NCI-H146 (cell line): ENCODE data around the gene KRTAP4-7.
"Not testable (repeated sequence)": the region's sequence is repeated elsewhere in the genome, so short reads cannot be mapped to it uniquely, and the experiment has no call there.

Experiments
- DNase-seq: peaks from one replicate; lab custom pipeline; 2025; lab: John Stamatoyannopoulos, UW

Gene KRTAP4-7

DNA sequence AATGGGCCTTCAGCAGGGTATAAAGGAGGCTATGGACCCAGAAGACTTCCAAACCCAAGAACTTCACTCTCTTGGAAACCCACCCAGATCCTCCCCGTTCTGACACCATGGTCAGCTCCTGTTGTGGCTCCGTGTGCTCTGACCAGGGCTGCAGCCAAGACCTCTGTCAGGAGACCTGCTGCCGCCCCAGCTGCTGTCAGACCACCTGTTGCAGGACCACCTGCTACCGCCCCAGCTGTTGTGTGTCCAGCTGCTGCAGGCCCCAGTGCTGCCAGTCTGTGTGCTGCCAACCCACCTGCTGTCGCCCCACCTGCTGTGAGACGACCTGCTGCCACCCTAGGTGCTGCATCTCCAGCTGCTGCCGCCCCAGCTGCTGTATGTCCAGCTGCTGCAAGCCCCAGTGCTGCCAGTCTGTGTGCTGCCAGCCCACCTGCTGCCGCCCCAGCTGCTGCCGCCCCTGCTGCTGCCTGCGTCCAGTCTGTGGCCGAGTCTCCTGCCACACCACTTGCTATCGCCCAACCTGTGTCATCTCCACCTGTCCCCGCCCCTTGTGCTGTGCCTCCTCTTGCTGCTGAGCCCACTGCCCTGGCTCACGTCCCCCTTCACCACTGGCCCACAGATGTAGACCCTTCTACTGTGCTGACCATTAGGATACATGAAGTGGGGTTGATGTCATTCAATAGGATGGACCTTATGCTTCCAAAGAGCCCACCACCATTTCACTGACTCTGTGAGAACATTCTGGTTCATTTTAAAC, at the start of gene KRTAP4-7:
Gene KRTAP4-7, plus strand, starts transcription at position 51 of the 757 bp plus-strand sequence. Its CDS starts 57 bp downstream, at position 108.
- not testable (repeated sequence) for DNase-seq

GRCh38 chr17:41034346-41034935, 49.5 kb upstream of the KRTAP4-7 start, which contains the start of gene KRTAP1-3:
Gene KRTAP1-3 (minus strand): TSS chr17:41034874. CDS start chr17:41034821, 53 bp downstream.
- peak; percentile 91 for DNase-seq

DNA sequence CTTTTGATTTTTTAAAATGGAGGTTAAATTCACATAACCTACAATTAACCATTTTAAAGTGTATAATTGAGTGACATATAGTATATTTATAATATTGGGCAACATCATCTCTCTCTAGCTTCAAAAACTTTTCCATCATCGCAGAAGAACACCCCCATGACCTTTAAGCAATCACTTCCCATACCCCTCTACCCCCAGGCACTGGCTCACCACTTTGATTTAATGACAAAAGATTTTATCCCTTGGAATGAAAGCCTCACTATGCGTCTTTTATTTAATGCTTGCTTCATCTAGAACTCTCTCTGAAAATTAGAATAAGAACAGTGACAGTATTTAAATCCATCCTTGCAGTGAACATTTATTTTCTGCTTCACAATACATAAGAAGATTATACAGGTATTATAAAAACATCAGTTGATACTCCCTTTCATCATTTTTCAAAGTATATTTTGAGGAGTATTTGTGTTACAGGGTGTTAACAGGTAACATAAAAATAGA, 46.0 kb upstream of the KRTAP4-7 start:
- no peak for DNase-seq

DNA sequence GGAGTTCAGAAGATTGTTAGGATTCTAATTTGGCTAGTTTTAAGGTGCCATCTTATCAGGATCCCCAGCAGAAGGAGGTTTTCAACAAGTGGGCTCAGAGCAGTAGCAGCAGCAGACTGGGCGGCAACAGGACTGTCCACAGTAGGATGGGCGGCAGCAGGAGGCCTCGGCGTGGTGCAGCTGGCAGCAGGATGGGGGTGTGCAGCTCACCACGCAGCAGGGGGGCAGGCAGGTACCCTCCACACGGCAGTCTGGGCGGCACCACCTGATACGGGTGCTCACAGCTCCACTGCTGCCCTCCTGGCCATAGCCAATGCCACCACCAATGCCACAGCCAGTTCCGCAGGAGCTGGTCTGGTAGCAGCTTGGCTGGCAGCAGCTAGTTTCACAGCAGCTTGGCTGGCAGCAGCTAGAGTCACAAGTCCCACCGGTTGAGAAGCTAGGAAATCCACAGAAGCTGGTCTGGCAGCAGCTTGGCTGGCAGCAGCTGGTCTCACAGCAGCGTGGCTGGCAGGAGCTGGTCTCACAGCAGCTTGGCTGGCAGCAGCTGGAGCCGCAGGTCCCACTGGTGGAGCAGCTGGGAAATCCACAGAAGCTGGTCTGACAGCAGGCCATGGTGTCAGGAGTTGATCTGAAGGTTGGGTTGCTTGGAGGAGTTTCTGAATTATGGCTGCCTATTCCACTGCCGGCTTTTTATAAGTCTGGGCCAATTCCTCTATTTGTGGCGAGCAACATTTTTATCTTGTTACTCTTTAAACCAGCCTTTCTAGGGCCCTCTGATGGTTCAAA, 43.0 kb upstream of the KRTAP4-7 start, which contains the start of gene KRTAP1-1:
Gene KRTAP1-1, minus strand, starts transcription at position 668 of the 789 bp plus-strand sequence. Its CDS starts 53 bp downstream, at position 615.
- DNase-seq: peak; percentile 60

DNA sequence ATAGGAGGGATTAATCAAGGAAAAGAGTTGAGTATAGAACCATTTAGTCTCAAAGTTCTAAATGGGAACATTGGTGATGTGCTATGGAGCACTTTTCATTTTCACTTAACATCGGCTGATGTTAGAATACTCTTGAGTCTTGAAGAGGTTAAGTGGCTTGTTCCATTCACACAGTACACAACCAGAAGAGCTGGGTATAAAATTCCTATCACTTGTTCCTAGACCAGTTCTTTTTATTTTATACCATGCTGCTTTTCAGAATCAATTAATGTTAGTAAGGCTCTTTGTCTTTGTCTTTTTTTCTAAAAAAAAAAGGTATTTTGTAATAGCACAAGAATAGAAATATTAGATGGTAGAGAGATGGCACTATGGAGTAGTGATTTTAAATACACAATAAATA, 41.0 kb upstream of the KRTAP4-7 start:
- DNase-seq: no peak

- DNase-seq: peak; percentile 47
These were observed 37.0 kb upstream of the KRTAP4-7 start, which contains the start of gene KRTAP2-1 for GRCh38 chr17:41046735-41047465. Gene KRTAP2-1 (minus strand): TSS chr17:41047316. CDS start chr17:41047267, 49 bp downstream.

GRCh38 chr17:41048441-41048840, 35.5 kb upstream of the KRTAP4-7 start:
- DNase-seq: no peak

GRCh38 chr17:41049110-41049509, 34.8 kb upstream of the KRTAP4-7 start:
- no peak for DNase-seq

DNA sequence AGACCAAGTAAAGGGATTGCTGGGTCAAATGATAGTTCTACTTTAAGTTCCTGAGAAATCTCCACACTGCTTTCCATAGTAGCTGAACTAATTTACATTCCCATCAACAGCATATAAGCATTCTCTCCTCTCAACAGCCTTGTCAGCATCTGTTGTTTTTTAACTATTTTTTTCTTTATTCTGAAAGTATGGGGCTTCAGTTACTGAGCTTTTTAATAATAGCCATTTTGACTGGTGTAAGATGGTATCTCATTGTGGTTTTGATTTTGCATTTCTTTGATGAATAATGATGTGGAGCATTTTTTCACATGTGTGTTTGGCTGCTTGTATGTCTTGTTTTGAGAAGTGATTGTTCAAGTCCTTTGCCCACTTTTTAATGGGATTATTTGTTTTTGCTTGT, 31.4 kb upstream of the KRTAP4-7 start:
- no peak for DNase-seq

GRCh38 chr17:41054025-41054424, 29.9 kb upstream of the KRTAP4-7 start:
- DNase-seq: no peak

- not testable (repeated sequence) for DNase-seq
These were observed 29.4 kb upstream of the KRTAP4-7 start for GRCh38 chr17:41054556-41054955.

GRCh38 chr17:41055130-41055529, 28.8 kb upstream of the KRTAP4-7 start, which contains the start of gene KRTAP2-2:
Gene KRTAP2-2 (minus strand): TSS chr17:41055230. CDS start chr17:41055211, 19 bp downstream.
- DNase-seq: not testable (repeated sequence)

GRCh38 chr17:41057547-41057946, 26.4 kb upstream of the KRTAP4-7 start:
- no peak for DNase-seq

DNA sequence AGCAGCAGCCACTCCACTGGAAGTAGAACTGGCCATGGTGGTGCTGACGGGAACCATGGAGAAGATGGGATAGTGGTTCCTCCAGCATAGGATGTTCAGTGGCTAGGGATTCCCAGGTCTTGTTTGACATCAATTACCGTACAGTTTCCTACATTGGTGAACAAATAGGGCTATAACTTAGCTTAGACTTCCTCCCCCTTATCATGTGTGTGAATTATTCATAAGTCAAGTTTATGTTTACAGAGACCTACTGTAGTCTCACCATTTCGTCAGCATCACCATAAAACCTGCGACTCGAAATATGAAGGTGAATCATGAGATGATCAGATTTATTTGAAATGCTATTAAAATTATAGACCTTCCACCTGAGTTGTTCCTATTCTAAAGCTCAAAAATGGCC, 25.2 kb upstream of the KRTAP4-7 start:
- peak; percentile 31 for DNase-seq

- DNase-seq: peak; percentile 87
These were observed 24.5 kb upstream of the KRTAP4-7 start for GRCh38 chr17:41059276-41060051.

DNA sequence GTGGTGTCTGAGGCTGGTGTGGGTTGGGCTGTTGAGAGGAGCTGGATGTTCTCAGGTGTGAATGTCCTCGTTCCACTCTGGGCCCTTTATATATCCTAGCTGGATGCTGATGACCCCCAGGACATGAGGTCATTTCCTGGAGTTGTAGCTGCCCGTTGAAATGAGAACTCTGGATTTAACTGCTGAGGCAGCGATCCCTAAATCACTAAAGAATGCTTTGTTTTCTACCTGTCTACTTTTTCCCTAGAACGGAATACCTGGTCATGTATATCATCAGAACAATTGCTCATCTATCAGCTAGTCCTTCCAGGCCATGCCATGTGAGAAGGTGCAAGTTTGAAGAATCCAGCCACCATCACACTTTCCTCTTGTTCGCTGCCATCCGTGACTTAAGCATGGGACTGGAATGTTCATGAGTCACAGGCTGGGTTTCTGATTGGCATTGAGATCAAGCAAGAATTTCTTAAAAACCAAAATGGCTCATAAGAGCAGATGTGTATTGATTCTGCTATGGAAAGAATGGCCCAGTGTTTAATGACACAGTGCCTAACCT, 23.8 kb upstream of the KRTAP4-7 start, which contains the start of gene KRTAP2-3:
Gene KRTAP2-3, minus strand, starts transcription at position 63 of the 553 bp plus-strand sequence. CDS start 64 bp downstream, outside the sequence.
- peak; percentile 57 for DNase-seq

DNA sequence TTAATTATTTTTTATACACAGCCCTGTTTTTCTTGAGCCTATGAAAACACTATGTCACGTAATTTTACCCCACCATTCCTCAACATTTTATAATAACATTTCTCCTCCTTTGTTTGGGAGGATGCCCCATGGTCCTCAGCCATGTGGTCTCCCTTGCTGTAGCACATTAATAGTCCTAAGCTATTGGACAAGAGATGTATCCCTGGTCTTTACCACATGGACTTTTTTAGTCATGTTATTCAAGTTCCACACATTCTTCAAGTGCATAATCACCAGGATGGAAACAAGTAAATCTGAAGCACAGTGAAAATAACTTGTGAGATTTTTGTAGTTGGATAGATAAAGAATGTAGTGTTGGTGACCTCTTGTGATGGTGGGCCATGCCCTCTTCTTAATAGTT, 22.0 kb upstream of the KRTAP4-7 start:
- no peak for DNase-seq

- DNase-seq: no peak
These were observed 20.5 kb upstream of the KRTAP4-7 start for GRCh38 chr17:41063449-41063848.

DNA sequence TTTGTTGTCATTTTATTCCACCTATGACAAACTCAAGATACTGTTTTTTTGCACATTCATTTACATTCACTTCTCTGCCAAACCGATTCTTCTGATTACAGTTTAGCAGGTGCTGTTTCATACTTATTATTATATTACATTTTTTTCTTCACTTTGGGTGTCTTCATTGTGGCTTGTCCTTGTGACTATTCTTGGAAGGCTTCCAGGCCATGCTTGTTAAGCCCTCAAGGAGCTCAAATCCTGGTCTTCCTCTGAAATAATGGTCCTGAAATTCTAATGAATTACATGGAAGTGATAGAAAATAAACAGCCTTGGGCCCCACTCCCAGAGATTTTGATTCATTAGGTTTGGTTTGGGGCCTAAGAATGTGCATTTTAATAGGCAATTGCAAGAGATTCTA, 19.6 kb upstream of the KRTAP4-7 start:
- DNase-seq: no peak
